Natural killer cell (primary cell): ENCODE data around the gene KLC3. TPM values are rescaled to one million over a fixed set of nuclear protein-coding genes. Genes with fewer than 3 reads are reported as not detected.

Experiments used
- ATAC-seq, 3 donors: fragments of 150-1000 bp in 2 of 3; fragments of 200-7000 bp in 1 of 3; cut with Tn5 transposase; 1 replicate in 1 of 3; 2 replicates in 2 of 3; pipeline ENCODE4 v1.10.0; 2021; ENCODE audit warnings: mild to moderate bottlenecking in 2 of 3, moderate library complexity in 2 of 3
- DNase-seq, 2 donors: peaks; one replicate each; pipeline versions ENCODE4 v3.0.0 to v3.0.0-alpha.2; 2013 to 2021; ENCODE audit warnings: mixed read lengths in 1 of 2
- H3K27ac ChIP-seq: one replicate; pipeline ENCODE4 v1.5.1; 2013; ENCODE audit warnings: mild to moderate bottlenecking, low read length
- H3K27me3 ChIP-seq: one replicate; pipeline ENCODE4 v1.6.1; 2013; ENCODE audit warnings: low read length; ENCODE audit not compliant: control insufficient read depth, insufficient read depth
- H3K36me3 ChIP-seq: one replicate; pipeline ENCODE4 v1.6.1; 2013; ENCODE audit warnings: low read length; ENCODE audit not compliant: control insufficient read depth, insufficient read depth
- H3K4me1 ChIP-seq: one replicate; pipeline ENCODE4 v1.6.1; 2013; ENCODE audit warnings: low read length; ENCODE audit not compliant: control insufficient read depth, insufficient read depth
- H3K4me3 ChIP-seq: one replicate; pipeline ENCODE4 v1.5.1; 2013; ENCODE audit warnings: low read length
- H3K9me3 ChIP-seq: one replicate; pipeline ENCODE4 v1.6.1; 2013; ENCODE audit warnings: low read length; ENCODE audit not compliant: control insufficient read depth, insufficient read depth
- H3K27ac Mint-ChIP-seq, 2 donors: one replicate each; pipeline ENCODE4 v1.8.0; 2022; ENCODE audit warnings: mild to moderate bottlenecking in 2 of 2, mixed read lengths in 2 of 2, moderate library complexity in 1 of 2
- H3K27me3 Mint-ChIP-seq, 2 donors: one replicate each; pipeline ENCODE4 v1.8.0; 2022; ENCODE audit warnings: low read depth in 2 of 2, mixed read lengths in 2 of 2
- H3K36me3 Mint-ChIP-seq: one replicate; pipeline ENCODE4 v1.8.0; 2022; ENCODE audit warnings: mixed read lengths
- H3K4me1 Mint-ChIP-seq, 2 donors: one replicate each; pipeline ENCODE4 v1.8.0; 2022; ENCODE audit warnings: mixed read lengths in 2 of 2
- H3K4me3 Mint-ChIP-seq: one replicate; pipeline ENCODE4 v1.8.0; 2022; ENCODE audit warnings: mild to moderate bottlenecking, moderate library complexity, mixed read lengths
- H3K9me3 Mint-ChIP-seq, 2 donors: one replicate each; pipeline ENCODE4 v1.8.0; 2022; ENCODE audit warnings: mixed read lengths in 2 of 2
- WGBS: methylation state at CpG from one replicate; pipeline ENCODE4 v1.1.7; 2013; ENCODE audit warnings: missing lambda C conversion rate; ENCODE audit not compliant: insufficient coverage; 5-methylcytosine and 5-hydroxymethylcytosine counted together
- intact Hi-C: fragments of 100-400 bp; cut with micrococcal nuclease; formaldehyde crosslinking; loops from one replicate; pipeline ENCODE4 v1.14.2; 2022
- total RNA-seq, 4 donors: library from RNA; stranded (reverse); fragments of 120-200 nt in 1 of 4; gene quantifications; one replicate each; pipeline versions ENCODE4 v1.2.3 to v1.2.4, GENCODE V29; 2013 to 2022
- TF ChIP-seq, protein P1 (sequence below): fragments of 200-600 bp; IDR thresholded peaks from one replicate; pipeline ENCODE4 v1.8.0; 2022; ENCODE audit warnings: antibody characterized with exemption

The KLC3 gene
- total RNA-seq, 3 donors from 2014 or later (not counting 1 experiment from before 2014, with no cell fraction given): not detected

DNA sequence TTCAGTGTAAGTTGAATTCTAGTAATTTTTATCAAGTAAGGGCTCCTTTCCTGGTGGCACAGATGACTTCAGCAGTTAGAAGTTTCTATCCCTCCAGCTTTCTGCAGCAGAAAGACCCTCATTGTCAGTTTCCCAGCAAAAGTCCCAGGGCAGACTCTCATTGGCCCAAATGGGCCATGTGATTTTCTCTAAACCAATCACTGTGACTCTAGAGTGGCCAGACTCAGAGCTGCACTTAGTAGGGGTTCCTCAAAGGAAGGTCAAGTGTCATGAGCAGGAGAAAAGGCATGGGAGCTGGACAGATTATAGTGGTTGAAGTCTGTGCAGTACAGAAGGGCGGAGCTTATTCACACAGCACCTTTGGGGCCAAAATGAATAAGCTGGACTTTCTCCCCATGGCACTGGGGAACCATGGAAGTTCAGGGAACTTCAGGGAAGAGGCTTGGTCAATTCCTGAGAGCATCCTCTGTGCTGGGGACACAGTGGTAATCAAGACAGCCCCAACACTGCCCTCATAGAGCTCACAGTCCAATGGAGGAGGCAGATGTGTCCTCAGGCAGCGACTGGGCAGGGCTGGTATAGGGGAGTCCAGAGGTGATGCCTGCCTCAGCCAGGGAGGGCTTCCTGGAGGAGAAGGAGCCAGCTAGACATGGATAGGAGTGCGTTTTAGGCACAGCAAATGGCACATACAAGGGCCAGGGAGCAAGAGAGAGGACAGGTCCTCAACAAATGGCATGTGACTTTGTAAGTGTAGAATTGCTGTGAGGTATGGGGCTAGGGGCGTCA is 36.2 kb upstream of the KLC3 start:
- 79% methylated on average over 4 of the region's 4 CpGs for WGBS
- Histone ChIP-seq H3K27me3 (no peaks in the 10 kb centered on the region), H3K9me3 (no peaks in the 10 kb centered on the region), H3K27ac (no peak overlapping the region), H3K4me1 (no peaks in the 10 kb centered on the region), H3K36me3 (no peaks in the 10 kb centered on the region), H3K4me3 (no peak overlapping the region)
- Mint-ChIP-seq H3K4me1 (peaks cover 7 to 9% of the 10 kb centered on the region in 2 donors), H3K36me3 (no peaks in the 10 kb centered on the region), H3K27ac (no peak overlapping the region), H3K27me3 (no peaks in the 10 kb centered on the region), H3K9me3 (no peaks in the 10 kb centered on the region), H3K4me3 (no peak overlapping the region)
- ATAC-seq (peak in 1 of 3 donors; percentile 28), DNase-seq (no peak)
- intact Hi-C loops: no loop called here
- TF ChIP-seq, protein P1, sequence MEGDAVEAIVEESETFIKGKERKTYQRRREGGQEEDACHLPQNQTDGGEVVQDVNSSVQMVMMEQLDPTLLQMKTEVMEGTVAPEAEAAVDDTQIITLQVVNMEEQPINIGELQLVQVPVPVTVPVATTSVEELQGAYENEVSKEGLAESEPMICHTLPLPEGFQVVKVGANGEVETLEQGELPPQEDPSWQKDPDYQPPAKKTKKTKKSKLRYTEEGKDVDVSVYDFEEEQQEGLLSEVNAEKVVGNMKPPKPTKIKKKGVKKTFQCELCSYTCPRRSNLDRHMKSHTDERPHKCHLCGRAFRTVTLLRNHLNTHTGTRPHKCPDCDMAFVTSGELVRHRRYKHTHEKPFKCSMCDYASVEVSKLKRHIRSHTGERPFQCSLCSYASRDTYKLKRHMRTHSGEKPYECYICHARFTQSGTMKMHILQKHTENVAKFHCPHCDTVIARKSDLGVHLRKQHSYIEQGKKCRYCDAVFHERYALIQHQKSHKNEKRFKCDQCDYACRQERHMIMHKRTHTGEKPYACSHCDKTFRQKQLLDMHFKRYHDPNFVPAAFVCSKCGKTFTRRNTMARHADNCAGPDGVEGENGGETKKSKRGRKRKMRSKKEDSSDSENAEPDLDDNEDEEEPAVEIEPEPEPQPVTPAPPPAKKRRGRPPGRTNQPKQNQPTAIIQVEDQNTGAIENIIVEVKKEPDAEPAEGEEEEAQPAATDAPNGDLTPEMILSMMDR: no peak

DNA sequence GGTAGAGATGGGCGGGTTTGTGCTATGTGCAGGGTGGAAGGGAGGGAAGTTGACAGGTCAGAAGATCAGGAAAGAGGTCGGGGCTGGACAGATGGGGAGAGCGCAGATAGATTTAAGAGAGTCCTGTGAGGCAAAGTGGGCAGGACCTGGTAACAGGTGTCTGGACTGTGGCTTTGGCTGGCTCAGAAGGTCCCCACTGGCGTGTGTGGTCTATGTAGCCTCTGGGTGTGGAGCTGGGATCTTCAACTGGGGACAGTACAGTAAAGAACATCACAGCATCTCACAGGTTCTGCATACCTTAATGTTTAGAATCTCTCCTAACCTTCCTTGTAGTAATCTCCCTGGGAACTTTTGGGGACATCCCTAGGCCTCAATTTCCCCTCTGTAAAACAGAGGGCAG is 35.5 kb upstream of the KLC3 start:
- 79% methylated on average over 4 of the region's 4 CpGs for WGBS
- Histone ChIP-seq H3K27me3 (no peaks in the 10 kb centered on the region), H3K27ac (no peak overlapping the region), H3K4me1 (no peaks in the 10 kb centered on the region), H3K36me3 (no peaks in the 10 kb centered on the region), H3K9me3 (no peaks in the 10 kb centered on the region), H3K4me3 (no peak overlapping the region)
- no peaks in the 10 kb centered on the region for H3K9me3 Mint-ChIP-seq
- TF ChIP-seq, protein P1: no peak
- H3K4me3 Mint-ChIP-seq: no peak overlapping the region
- peaks cover 7 to 9% of the 10 kb centered on the region in 2 donors for H3K4me1 Mint-ChIP-seq
- intact Hi-C loops: no loop called here
- no peak overlapping the region for H3K27ac Mint-ChIP-seq
- H3K27me3 Mint-ChIP-seq: no peaks in the 10 kb centered on the region
- peak in 1 of 3 donors; percentile 18 for ATAC-seq
- no peaks in the 10 kb centered on the region for H3K36me3 Mint-ChIP-seq
- no peak for DNase-seq

DNA sequence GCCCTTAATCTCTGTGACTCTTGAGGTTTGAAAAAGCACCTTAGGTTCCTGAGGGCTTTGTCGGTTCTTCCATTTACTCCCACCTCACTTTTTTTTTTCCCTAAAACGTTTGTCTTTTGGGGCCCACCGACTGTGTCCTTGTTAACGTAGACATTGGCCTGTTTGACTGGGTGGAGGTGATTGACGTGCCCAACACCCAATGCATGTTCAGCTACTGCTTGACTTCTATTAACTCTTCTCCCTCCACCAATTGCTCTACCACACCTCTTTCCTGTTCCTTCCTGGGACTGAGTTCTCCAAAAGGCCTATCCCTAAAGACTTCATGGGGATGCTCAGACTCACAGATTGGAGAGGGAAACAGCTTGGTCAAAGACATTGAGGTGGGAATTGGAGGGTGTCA is 35.1 kb upstream of the KLC3 start:
- no peak for ATAC-seq
- H3K4me3 Mint-ChIP-seq: no peak overlapping the region
- H3K4me1 Mint-ChIP-seq: peaks cover 7 to 9% of the 10 kb centered on the region in 2 donors
- H3K27ac Mint-ChIP-seq: no peak overlapping the region
- H3K9me3 Mint-ChIP-seq: no peaks in the 10 kb centered on the region
- Histone ChIP-seq H3K27ac (no peak overlapping the region), H3K36me3 (no peaks in the 10 kb centered on the region), H3K27me3 (no peaks in the 10 kb centered on the region), H3K4me1 (no peaks in the 10 kb centered on the region), H3K4me3 (no peak overlapping the region), H3K9me3 (no peaks in the 10 kb centered on the region)
- intact Hi-C loops: no loop called here
- DNase-seq: no peak
- no peaks in the 10 kb centered on the region for H3K36me3 Mint-ChIP-seq
- 53% methylated on average over 4 of the region's 5 CpGs for WGBS
- no peaks in the 10 kb centered on the region for H3K27me3 Mint-ChIP-seq
- TF ChIP-seq, protein P1: no peak

DNA sequence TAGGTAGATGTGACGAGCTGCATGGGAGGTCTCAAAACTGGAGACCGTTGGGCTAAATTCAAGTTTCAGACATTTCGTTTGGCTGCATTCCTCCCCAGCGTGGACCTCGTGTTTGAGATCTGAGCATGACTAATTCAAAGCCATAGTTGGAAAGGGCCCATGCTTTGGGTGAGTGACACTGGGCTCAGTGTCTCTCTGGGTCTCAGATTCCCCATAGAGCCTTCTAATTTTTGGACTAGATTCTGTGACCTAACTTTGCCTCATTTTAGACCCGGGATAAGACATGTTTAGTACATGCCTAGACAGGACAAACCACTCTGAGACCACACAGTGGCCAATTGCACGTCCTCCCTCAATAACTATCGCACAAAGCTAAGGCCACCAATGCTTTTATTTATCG is 34.5 kb upstream of the KLC3 start:
- Mint-ChIP-seq H3K27me3 (no peaks in the 10 kb centered on the region), H3K27ac (no peak overlapping the region), H3K4me3 (no peak overlapping the region), H3K9me3 (no peaks in the 10 kb centered on the region), H3K36me3 (no peaks in the 10 kb centered on the region), H3K4me1 (peaks cover 7 to 9% of the 10 kb centered on the region in 2 donors)
- TF ChIP-seq, protein P1: no peak
- DNase-seq (no peak), ATAC-seq (no peak)
- 79% methylated on average over 9 of the region's 9 CpGs for WGBS
- Histone ChIP-seq H3K27ac (no peak overlapping the region), H3K4me3 (no peak overlapping the region), H3K9me3 (no peaks in the 10 kb centered on the region), H3K27me3 (no peaks in the 10 kb centered on the region), H3K4me1 (no peaks in the 10 kb centered on the region), H3K36me3 (no peaks in the 10 kb centered on the region)
- intact Hi-C loops: no loop called here
